GM19351 (cell line): ENCODE measurements around the gene DCUN1D2.
"Not testable (repeated sequence)": the region's sequence is repeated elsewhere in the genome, so short reads cannot be mapped to it uniquely, and the experiment has no call there.

Source experiments
- ATAC-seq: cut with Tn5 transposase; IDR thresholded peaks from one replicate; pipeline ENCODE4 v1.9.1; 2021; ENCODE audit warnings: mild to moderate bottlenecking, moderate library complexity; ENCODE audit not compliant: unreplicated experiment

DCUN1D2 gene

DNA sequence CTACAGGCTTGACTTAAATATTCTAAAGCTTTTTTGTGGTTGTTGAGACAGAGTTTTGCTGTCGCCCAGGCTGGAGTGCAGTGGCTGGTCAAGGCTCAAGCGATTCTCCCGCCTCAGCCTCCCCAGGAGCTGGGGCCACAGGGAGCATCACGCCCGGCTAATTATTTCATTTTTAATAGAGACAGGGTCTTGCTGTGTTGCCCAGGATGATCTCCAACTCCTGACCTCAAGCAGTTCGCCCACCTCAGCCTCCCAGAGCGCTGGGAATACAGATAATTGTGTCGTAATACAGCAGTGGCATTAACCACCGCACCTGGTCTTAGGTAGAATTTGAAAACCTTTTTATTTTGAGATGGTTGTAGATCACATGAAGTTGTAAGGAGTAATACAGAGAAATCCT, 1.5 kb upstream of the DCUN1D2 start:
- no peak for ATAC-seq

DNA sequence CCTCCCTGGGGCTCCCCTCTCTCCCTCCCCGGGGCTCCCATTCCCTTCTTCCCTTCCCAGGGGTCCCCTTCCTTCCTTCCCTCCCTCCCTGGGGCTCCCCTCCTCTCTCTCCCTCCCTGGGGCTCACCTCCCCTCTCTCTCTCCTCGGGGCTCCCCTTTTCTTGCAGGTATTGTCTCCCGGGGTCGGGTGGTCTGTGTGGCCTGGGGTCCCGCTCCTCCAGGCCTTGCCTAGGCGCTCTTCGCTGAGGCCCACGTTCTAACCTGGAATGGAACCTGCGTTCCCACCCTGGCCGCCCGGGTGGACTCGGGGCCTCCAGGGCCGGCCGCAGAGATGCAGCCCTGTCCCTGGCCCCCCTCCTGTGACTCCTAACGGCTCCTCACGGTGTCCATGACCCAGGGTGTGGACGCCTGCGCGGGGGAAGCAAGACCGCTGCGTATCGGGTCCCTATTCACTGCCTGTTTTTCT, 940 bp upstream of the DCUN1D2 start:
- no peak for ATAC-seq

DNA sequence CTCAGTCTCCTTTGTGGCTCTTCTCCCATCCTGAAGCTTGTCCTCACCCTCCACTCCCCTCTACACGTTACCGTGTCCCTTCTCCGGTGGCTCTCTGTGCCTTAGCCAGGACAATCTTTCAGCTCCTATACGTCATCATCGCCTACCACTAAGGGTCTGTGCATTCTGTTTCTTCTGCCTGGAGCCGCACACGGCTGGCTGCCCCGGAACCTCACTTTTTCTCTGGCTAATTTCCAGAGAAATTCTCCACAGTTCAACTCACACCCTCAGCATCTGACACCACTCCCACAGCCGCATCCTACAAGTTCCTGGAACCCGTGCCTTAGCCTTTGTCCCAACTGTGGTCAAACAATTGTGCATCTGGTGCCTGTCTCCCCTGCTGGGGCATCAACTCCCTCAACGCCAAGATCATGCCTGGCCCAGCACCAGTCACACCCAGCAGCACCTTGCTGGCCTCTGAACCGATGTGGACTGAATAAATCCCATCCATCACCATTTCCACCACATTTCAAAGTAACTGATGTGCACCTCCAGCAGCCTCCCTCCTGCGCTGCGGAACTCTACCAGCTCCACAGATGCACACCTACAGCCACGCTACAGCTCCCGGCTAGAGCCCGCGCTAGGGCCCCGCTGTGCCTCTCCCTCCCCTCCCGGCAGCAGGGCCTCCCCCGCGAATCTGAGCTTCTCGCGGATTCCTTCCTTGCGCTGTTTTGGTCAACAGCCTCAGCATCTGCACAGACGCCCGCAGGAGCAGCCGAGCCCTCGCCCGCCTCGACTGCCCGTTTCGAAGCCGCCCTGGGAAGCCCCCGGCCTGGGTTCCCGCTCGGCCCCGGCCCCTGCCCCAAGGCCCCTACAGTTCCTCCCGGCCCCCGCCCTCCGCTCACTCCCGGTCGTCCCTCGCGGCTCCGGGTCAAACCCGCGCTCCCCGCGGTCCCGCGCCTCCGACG, 689 bp downstream of the DCUN1D2 start:
- peak; percentile 18 for ATAC-seq

DNA sequence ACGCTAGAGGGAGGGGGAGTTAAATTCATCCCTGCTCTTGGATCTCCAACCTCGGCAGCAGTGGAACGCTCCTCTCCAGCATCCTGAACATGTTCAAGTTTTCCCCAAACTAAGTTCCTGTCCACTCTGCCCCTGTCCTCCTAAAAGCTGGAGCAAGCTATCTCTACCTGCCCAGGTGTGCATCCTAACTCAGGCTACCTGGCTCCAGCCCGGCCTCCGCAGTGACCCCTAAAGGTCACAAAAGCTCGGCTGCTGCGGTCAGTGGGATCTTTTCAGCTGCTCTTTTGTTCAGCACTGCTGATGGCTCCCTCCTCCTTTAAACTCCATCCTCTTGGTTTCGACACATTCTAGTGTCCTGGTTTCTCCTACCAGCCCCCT, 1.4 kb downstream of the DCUN1D2 start:
- no peak for ATAC-seq

DNA sequence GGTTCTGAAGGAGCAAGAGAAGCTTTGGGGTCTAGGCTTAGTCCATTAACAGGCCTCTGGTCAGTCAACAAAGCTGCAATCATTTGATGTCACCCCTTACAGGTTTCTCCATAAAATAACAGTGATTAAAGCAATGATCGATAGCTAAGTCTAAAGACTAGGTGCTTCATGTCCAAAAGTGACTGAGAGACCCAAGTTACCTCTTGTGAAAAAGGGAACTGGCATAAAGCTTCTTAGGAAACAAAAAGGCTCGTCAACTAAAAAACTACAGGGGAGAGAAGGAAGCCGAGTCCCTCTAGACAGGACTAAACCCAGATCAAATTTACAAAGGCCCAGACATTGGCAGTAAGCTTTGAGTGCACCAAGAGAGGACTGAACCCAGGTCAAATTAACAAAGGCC, 2.2 kb downstream of the DCUN1D2 start:
- no peak for ATAC-seq

DNA sequence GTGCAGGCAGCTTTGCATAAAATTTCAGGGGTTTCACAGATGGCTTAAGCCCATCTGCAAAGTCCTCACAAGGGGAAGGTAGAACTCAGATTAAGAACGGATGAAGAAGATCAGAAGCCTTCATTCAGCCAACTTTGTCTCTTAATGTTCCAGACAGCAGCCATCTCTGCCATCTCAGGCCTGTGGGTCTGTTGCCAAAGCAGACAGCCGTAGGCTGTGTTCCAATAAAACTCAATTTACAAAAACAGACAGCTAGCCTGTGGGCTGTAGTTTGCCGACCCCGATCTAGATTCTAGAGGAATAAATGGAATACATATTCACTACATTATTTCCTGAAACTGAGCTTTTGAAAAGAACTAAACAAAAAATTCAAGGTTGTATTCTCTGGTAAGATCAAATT, 3.8 kb downstream of the DCUN1D2 start:
- no peak for ATAC-seq

DNA sequence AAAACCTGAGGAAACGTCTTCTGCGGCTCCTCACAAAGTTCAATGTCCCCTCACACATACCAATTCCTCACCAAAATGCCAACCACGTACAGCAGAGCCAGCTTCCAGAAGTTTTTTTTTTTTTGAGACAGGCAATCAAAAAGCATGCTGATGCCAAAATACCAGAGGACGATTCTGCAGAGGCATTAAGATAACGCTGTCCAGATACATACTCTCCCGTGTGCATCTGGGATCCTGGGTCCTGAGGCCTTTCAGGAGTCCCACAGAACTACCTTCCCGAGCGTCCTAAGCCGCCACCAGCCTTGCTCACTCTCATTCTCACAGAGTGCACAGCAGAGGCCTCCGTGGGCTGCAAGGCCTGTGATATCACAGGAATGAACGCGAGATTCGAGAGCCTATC, 5.0 kb downstream of the DCUN1D2 start:
- no peak for ATAC-seq

DNA sequence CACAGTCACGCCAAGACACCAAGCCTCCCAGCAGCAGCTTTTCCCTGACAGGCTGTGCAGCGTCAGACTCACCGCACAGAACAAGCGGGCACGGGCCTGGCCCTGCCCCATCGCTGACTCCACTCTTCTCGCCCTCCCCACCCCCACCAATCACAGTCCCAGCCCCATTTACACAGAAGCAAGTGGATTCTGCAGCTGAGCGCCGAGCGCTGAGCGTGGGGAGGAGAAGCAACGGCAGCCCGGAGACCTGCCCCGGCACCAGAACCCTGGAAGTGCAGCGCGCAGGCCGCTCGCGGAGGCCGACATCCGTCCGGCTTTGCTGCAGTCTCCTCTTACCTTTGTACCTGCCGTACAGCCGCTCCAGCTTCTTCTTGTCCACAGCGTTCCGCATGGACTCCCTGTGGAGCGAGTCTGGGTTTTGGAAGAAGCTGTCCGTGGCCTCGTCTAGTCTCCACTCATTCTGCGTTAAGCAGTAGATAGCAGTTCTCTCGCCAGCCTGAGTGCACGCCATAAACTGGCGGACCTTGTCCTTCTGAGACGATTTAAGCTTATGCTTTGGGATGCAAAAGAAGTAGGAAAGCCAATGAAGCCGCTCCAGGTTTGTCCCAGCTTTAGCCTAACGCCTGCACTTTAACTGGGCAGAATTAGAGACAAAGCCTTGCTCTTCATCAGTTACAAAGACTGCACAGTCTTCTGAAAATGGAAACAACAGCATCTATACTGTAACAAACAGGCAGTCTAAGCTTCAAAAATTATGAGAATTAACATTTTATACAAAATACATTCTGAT, 6.8 kb downstream of the DCUN1D2 start:
- no peak for ATAC-seq

DNA sequence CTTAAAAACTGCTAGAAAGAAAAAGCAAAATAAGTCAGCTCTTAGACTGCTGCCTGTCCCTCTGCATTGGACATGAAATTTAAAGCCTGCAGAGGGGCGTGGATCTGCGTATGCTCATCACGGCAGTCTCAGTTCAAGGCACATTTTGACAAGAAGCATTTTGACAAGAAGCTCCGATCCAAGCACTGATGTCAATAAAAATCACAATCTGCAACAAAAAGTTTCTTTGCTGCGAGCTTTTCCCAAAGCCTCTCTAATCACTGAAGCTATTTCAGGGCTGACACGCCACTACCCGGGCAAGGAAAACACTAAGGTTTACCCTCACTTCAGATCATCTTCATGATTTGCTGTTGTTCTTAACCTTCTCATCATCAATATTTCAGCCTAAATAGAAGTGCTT, 7.4 kb downstream of the DCUN1D2 start:
- ATAC-seq = no peak

DNA sequence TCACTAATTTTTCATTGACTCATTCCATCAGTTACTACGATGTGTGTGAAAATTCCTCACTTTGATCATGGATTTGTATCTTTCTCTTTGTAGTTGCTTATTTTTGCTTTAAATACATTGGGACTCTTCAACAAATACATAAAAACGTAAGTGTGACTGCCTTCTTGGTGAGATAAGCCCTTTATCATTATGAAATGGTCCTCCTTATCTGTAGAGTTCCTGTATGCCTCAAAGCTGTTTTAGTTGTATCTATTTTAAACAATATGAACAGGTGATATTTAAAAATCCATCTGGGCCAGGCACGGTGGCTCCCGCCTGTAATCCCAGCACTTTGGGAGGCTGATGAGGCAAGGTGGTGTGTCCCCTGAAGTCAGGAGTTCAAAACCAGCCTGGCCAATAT, 11.3 kb downstream of the DCUN1D2 start:
- ATAC-seq = no peak

DNA sequence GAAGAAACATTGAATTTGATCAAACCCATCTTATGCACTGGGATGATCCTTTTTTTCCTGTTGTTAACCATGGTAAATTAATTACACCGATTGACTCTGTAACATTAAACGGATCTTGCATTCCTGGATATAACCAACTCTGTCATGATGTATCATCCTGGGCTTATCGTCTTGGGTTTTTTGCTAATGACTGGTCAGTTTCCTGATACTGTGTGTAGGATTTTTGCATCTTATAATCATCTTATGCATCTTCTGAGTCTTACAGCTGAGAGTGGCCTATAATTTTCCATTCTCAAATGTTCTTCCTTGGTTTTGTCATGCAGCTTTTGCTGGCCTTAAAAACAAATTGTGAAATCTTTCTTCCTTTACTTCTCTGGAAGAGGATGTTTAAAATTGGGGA, 12.8 kb downstream of the DCUN1D2 start:
- ATAC-seq = no peak

DNA sequence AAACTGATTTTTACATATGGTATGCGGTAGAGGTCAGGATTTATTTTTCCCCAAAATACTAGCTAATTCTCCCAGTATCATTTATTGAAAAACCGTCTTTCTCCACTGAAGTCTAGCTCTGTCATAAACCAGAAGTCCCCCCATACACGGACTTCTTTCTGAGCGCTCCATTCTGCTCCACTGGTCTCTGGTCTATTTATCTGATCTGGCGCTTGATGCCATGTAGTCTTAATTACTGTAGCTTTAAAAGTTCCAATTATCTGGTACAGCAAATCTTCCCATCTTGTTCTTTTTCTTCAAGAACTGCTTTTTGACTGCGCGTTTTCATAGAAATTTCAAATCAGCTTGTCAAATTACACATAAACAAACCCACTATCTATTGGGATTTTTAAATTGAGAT, 13.7 kb downstream of the DCUN1D2 start:
- no peak for ATAC-seq

DNA sequence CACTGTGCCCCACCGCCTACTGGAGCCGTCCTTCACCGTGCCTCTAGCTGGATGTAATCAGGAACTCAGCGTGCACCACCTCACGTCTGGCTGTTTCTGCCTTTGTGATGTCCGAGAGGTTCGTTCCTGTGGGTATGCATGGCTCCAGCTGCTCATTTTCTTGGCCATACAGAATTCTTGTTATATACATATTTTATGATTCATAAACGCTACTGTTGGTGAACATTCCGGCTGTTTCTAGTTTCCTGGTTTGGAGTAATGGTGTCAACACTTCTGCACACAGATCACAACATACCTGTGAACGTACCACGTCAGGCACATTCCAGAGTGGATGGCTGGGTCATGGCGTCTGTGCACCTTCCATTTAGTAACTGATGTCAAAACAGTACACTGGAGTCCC, 14.6 kb downstream of the DCUN1D2 start:
- ATAC-seq = no peak

DNA sequence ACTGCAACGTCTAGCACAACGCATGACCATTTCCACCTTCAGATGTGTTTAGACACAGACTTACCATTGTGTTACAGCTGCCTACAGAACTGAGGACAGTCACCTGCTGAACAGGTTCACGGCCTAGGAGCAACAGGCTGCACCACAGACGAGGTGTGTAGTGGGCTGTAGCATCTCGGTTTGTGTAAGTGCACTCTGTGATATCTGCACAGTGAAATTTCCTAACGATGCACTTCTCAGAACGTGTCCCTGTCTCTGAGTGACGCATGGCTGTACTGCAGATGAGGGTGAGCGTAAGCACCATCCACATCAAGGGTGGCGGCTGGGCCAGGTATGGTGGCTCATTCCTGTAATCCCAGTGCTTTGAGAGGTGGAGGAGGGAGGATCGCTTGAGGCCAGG, 15.2 kb downstream of the DCUN1D2 start:
- ATAC-seq = no peak

DNA sequence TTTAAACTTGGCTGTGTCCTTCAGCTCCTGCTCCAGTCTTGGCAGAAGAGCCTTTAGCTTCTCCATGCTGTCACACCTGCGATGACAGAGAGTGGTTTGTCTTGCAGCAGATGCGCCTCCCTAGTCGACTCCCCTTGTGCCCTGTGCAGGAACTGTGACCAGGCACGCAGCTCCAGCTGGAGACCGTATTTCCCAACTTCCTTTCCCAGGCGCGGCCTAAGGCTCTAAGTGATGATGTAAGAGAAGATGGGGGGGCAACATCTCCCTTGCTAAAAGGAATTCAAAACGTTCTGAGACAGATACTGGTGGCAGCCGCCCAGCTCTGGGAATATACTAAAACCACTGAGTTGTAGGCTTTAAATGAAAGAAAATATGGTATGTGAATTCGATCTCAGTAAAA, 16.3 kb downstream of the DCUN1D2 start:
- ATAC-seq = no peak

DNA sequence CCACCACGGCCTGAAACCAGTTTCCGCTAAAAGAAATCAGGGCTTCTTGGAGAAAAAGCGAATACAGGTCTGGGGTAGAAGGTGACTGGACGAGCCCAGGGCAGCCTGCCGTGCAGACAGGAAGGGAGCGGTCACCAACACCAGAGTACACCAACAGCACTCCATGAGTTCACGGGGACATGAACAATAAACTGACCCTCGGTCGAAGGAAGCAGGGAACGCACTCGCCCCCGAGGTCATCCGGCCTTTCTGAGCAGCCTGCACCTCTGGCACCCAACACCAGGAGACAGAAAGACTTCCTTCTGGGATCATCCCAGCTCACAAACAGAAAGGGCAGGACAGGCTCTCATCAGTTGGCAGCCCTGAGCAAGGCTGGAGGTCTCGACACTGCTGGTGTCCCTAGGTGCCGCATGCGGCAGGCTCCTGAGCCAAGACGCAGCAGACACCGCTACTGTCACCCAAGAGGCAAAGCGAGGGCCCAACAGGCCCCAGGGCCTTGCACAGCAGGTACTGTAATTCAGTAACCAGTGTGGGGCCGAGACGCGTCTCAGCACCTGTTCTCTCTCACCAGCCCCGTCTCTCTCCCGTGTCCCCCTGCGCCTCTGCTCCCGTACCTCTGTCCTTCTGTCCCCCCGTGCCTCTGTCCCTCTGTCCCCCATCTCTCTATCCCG, 18.0 kb downstream of the DCUN1D2 start:
- no peak for ATAC-seq

DNA sequence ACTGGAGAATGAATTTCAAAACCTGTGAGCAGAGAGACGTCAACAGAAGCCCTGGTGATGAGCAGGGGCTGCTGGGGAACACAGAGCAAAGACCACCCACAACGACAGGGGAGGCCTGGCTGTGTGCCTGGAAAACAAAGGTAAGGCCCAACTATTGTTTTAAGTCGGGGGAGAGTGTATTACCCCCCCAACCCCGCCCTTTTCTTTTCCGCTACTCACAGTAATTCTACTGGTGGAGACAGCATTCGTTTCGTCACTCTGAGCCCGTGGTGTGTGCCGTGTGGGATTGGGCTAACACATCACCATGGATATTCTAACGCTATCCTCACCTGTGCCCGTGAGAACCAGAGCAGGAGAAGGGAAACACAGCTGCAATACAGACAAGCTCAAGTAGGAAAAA, 18.7 kb downstream of the DCUN1D2 start:
- ATAC-seq = no peak

DNA sequence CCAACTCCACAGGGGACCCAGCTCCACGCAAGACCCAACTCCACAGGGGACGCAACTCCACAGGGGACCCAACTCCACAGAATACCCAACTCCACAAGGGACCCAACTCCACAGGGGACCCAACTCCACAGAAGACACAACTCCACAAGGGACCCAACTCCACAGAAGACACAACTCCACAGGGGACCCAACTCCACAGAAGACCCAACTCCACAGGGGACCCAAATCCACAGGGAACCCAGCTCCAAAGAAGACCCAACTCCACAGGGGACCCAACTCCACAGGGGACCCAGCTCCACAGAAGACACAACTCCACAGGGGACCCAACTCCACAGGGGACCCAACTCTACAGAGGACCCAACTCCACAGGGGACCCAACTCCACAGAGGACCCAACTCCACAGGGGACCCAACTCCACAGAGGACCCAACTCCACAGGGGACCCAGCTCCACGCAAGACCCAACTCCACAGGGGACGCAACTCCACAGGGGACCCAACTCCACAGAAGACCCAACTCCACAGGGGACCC, 19.8 kb downstream of the DCUN1D2 start:
- ATAC-seq = not testable (repeated sequence)

DNA sequence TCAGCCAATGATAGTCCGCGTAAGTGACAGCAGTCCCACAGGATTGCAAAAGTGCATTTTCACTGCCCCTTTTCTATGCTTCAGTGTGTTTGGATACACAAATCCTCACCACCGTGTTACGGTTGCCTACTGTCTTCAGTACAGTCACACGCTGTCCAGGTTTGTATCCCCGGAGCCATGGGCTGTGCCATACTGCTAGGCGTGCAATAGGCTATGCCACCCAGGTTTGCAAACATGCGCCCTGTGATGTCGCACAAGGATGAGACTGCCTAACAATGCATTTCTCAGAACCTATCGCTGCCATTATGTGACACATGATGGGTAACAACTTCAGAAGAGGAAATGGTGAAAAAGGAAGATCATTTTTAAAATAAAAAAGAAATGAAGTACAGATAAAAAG, 20.4 kb downstream of the DCUN1D2 start:
- no peak for ATAC-seq

DNA sequence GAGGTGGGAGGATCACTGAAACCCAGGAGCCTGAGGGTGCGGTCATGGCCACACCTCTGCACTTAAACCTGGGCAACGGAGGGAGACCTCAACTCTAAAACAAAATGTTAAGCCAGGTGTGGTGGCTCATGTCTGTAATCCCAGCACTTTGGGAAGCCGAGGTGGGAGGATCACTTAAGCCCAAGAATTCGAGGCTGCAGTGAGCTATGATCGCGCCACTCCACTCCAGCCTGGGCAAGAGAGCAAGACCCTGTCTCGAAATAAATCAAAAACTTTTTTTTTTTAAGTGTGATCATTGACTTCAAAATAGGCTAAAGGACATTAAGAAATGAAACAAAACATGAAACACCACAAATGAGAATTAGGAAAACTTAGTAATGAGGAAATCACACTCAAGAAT, 20.9 kb downstream of the DCUN1D2 start:
- no peak for ATAC-seq

DNA sequence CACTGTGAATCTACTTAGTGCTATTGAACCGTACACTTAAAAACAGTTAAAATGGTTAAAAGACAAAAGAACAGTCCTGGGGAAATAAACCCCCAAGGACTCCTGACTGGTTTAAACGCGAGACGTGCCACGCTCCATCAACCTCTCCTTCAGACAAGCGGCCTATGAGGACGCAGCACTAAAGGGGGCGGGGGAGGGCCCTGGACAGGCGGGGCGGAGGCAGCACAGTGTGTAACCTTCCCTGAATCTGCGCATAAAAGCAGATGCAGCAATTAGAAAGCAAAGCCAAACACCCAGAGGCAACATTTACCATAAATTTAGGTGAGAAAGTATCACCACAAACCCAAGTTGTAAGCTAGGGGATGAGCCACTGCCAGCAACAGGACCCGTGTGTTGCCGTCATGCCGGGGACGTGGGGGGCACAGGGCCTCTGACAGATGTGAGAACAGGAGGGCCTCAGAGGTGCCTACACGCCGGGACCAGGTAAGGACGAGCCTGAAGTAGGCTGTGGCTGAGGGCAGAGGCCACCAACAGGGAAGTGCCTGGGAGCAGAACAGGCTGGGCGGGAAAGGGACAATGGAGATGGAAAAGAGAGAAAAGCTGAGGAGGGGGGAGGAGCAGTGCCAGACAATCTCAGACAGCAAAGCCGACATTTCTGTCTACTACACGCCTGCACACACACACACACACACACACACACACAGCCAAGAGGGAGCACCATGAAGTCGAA, 21.9 kb downstream of the DCUN1D2 start:
- ATAC-seq = no peak
